HepG2 (cell line): Measurements from ENCODE around the gene ATF6.

Experiments
- CCDC6 ChIP-seq: sonication (generic); formaldehyde crosslinking; IDR thresholded peaks from 2 replicates; pipeline ENCODE4 v1.8.1; 2022; ENCODE audit warnings: mild to moderate bottlenecking, missing genetic modification reagents, moderate library complexity
- EZH2 ChIP-seq: conservative IDR thresholded peaks from 2 replicates; pipeline ENCODE4 v1.6.1; 2012; ENCODE audit warnings: mild to moderate bottlenecking, low read depth, low read length, moderate library complexity
- ZBTB49 ChIP-seq: sonication (generic); formaldehyde crosslinking; IDR thresholded peaks from 2 replicates; pipeline ENCODE4 v1.4.0; 2020; ENCODE audit warnings: missing genetic modification reagents, borderline replicate concordance
- ZKSCAN1 ChIP-seq: fragments of 150-350 bp; IDR thresholded peaks from 2 replicates; pipeline ENCODE4 v1.6.1; 2014; ENCODE audit warnings: low read length
- ZNF143 ChIP-seq: sonication (generic); formaldehyde crosslinking; IDR thresholded peaks from 2 replicates; pipeline ENCODE4 v1.4.0; 2020; ENCODE audit warnings: missing genetic modification reagents

DNA sequence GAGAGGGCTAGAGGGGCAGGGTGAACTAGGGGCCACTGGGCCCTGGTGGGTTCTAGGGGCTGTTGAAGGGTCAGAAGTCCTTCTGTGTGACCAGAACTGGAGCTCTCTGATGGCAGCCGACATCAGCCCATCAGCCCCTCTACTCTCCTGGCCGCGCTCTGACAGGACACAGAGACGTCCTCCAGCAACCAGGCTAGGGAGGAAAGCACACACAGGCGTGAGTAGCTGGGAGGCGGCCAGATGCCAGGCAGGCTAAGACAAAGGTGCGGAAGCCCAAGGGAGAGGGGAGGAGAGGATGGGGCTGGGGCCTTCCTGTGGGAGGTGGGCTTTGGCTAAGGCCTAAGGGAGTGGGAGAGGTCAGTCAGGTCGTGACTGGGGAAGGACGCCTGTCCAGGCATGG, 206.7 kb downstream of the ATF6 start:
- TF ChIP-seq ZNF143 (no peak), CCDC6 (CRISPR knock-in tag) (no peak), ZKSCAN1 (no peak), ZBTB49 (CRISPR knock-in tag) (no peak), EZH2 (no peak)
